GM18870 (cell line): Measurements from ENCODE around the gene ASB7.

Experiments
- ATAC-seq: cut with Tn5 transposase; IDR thresholded peaks from one replicate; pipeline ENCODE4 v1.9.1; 2021; ENCODE audit warnings: moderate library complexity; ENCODE audit not compliant: unreplicated experiment

The ASB7 gene

DNA sequence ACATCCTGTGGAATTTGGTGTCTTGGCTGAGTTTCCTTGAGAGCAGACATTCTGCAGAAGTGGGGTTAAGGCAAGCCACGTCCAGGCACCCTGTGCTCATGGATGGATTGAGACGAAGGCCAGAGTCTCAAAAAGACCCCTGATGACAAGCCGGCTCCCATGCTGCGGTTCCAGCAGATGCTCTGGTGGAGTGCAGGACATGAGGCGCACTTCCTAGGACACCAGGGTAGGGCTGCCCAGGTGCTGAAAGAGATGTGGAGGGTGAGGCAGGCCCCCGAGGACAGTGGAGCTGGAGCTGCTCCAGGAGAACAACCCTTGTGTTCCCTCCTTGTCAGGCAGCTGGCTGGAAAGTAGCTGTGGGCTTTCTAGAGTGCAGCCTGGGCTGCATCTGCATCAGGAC lies 81.0 kb downstream of the ASB7 start:
- no peak for ATAC-seq

DNA sequence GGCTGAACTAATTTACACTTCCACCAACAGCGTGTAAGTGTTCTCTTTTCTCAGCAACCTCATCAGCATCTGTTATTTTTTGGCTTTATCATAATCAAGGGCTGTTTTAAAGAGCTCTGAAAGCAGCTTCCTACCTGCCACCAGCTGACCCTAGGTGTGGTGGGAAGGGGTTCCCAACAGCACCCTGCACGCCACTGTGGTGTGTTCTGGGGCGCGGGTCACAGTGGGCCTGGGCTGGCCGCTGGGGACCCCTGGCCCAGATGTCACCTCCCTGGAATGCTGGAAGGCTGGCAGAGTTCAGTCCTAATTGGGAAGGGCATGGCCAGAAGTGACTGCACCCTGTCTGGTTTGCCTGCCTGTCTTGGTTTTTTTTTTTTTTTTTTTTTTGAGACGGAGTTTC lies 82.2 kb downstream of the ASB7 start:
- no peak for ATAC-seq

DNA sequence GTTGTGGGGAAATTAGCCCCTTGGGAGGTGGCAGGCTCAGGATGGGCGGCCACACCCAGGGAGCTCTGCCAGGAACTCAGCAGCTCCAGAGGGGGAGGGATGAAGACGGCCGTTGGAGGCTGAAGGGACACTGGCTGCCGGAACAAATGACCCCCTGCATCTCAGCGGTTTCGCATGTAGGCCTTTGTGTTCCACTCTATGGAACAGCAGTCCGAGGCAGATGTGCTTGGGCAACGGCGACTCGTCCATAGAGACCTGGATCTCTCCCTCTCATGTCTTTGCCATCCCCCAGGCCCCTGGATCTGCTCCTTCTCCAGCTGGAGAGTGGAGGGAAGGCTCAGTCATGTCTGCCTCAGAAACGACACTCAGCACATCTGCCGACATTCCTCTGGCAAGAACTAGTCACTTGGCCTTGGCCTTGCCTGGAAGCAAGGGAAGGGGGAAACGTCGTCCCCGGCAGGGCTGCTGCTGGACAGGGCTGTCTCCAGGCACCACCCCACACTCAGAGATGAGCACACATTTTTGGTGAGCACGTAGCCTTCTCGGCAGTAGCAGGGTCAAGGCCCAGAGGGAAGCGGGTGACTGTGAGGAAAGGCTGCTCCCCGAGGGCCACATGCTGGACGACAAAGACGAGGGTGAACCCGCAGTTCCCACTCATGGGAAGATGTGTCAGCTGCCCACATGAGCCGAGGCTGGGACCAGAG lies 83.8 kb downstream of the ASB7 start:
- no peak for ATAC-seq

DNA sequence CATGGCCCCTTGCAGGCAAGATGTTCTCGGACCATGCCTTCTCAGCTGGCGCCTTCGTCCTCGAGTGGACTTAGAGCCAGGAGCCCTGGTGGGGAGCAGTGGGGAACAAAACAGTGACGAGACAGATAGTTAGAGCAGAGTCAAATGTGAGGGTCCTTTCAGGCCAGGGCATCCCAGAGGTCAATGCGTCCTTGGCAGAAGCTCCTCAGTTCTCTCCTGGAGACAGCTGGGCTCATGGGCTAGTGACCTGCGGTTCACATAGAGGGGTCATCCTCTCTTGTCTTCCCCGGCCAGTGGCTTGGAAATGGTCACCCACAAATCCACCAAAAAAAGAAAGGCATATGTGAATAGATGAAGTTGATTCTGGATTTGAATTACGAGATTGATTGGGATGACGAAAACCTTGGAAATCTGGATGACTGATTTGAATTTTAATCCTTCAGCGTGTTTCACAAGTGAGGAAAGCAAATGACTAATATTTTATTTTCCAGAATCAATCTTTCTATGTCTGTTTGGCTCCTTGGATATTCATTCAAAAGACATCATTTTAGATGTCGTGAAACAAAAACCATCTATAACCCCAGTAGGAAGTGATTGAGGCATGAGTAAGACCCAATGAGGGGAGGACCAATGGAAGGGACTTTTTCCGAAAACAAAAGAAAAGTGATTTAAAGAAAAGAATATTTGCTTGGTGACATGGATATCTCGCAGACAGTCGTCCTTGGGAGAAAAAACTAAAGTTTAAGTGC lies 84.5 kb downstream of the ASB7 start:
- no peak for ATAC-seq

DNA sequence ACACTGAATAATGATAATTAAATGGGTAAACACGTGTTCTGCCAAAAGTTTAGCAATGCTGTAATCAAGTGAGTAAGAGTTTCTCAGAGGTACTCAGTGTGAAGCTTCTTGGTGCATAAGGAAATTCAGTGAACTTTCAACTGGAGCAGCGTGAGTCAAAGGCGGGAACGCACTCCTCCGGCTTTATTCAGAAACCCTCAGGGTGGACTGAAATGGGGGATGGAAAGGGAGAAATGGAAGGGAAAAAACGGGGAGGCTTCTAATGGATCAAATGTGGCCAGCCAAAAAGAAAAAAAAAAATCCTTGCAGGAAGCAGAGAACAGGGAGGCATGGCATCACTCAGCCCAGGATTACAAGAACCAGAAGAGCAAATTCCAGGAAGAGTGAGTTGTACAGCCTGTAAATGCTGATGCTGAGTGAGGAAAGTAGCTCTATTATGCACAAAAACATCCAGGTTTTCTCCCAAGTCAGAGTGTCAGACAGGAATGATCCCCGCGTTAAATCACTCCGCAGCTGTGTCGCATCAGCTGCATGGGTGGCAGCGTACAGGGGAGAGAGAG lies 85.3 kb downstream of the ASB7 start:
- no peak for ATAC-seq

DNA sequence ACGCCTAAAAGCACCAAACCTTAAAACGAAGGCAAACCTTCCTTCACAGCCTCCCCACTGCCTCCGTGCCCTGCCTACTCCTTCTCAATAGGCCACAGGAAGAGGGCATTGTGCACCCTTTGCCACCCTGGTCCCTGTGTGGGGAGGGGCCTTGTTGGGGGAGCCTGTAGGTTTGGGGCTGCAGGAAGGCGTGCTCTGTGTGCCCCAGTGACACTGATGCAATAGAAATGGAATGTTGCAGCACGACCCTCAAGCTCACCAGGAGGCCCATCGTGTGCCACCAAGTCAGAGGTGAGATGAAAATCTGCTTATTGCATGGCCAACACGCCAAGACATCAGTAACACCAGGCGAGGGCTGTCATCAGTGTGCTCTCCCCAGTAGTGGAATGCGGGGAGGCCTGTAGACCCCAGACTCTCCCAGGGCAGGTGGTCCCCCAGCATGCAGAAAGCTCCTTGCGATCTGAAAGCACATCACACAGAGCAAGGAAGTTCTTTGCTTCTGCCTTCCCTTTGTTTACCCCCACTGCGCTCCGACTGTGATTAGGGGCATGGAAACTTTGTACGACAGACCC lies 86.2 kb downstream of the ASB7 start:
- ATAC-seq = no peak

DNA sequence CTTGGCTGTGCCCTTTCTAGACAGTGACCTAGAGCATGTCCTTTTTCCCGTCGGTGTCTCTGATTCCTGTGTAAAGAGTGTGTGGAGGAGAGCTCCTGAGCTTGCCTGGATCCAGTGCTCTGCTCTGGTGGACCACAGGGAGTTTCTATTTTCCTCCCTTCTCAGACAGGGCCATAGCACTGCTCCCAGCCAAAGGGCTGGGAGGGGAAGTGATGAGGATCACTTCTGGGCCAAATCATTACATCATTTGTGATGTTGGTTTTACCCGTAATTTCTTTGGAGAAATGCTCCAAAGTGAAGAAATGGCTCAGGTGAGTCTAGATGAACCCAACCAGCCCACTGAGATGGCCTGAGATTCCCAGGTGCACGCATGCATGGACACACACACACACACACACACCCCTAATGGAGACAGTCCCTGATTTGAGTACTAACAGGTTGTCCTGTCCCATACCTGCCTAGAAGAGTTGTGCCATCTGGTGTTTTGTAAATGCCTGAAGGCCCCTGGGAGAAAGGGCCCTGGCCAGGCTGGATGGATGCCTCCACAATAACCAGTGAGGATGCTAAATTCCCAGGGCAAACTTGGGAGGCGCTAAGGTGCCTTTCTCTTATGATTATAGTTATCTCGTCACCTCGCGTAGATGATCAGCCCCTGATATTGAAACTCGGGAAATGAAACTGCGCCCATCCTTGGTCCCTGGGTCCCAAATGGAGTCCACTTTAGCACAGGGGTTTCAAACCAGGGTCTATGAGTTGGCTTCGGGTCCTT lies 86.9 kb downstream of the ASB7 start:
- ATAC-seq = no peak

DNA sequence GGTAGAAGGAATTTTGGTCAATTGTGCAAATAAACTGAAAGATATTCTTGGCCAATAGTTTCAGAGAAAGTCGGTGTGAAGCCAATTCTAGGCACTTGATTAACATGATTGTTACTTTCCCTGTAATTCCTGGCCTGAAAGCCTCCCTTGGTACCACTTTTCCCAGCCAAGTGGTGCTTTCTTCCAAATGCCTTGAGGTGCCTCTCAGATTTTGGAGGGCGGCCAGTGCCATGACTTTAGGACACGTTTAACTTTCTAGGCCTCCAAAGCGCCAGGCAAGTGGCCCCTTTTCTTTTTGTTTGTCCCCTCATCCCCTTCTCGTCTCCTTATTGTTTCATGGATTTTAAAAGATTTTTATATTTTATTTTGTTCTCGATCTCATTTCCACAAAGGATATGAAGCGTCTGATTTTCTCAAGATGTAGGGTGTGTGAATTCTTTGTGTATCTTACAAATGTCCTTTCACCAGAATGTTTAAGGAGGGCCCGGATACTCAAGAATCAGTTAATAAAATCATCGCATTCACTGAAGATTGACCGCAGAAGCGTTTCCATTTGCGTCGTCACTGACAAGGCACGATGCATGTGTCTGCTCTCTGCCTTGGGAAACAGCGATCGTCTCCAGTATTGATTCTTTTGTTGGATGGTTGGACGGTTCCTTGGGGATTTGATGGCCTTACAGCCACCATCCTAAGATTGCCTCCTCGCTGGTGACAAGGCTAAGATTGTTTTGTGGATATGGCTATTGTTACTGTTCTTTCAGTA lies 87.8 kb downstream of the ASB7 start:
- ATAC-seq = no peak

DNA sequence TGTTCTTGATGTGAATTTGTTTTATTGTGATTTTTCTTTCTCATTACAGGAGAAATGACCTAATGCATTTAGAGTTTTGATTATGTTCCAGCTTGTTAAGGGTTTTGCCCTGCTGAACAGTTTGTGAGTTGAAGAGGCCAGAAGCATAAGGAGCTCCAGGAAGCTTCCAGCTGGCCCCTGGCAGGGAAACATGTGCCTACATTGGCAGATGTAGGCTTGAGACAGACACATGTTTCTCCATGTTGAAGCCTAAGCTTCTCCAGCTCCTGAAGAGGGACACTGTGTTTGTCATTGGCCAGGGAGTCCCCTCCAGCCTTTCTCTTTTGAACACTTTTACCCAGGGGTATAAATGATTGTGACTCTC lies 88.4 kb downstream of the ASB7 start:
- no peak for ATAC-seq

DNA sequence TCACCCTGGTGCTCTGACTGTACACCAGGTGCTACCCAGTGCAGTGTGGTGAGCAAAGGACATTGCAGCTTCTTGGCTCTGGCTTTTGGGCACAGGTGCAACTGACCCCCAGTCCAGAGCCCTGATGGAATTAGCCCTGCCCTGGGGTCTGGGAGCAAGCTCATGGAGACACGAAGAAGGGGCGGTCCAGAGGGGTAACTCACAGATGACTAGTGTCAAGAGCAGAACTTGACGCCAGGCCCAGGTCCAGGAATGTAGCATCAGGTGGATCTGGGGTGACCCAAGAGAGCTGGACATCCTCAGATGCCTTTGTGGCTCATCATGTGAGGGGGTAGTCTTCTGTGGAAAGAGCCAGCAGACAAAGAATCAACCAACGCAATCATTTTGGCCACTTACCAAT lies 88.9 kb downstream of the ASB7 start:
- no peak for ATAC-seq

DNA sequence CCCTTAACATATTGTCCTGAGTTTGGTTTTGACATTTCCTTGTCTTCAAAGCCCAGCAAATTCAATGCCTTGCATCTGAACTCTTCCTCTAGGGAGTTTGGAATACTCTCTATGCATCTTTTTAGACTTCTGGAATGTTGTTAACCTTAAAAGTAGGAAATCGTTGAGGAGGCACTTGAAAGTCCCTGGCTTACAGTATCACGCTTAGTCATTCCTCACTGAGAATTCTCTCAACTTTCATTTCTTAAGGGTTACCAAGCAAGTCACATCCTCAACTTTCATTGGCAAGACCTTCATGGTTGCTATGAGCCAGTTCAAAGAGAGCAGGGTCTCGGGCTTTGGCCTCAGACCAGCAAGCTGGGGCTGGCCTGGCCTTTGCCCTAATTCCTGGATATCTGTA lies 89.9 kb downstream of the ASB7 start:
- ATAC-seq = no peak

DNA sequence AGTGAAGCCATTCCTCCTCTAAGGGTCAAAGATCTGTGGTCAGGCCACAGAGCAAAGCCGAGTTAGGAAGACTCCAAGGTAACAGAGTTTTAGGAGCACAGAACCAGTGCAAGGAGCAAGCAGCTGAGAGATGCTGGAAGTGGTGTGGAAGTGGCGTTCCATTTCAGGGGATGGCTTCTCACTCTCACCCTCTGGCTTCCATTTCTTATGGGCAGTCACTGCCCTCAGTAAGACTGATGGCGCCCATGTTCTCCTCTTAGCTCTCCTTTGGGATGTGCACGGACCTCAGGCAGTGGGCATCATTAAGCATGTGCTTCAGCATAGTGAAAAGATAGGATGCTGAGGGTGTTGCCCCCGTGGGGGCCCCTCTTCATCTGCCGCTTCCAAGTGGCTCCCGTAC lies 90.3 kb downstream of the ASB7 start:
- no peak for ATAC-seq

DNA sequence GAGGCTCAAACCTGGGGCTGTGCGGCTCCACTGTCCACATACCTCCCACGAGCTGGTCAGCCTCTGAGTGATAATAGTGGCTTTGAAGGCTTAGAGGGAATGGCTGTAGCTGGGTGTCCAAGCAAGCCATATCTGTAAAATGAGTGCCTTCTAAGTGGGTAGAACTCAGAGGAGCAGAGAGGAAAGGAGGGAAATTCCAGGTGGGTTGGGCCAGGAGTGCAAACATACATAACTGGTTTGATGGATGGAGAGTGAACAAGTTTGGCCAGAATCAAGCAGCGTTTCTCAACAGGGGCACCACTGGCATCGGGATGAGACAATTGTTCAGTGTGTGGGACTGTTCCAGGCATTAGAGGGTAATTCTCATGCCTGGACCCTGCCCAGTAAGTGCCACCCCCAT lies 91.1 kb downstream of the ASB7 start:
- ATAC-seq = no peak

DNA sequence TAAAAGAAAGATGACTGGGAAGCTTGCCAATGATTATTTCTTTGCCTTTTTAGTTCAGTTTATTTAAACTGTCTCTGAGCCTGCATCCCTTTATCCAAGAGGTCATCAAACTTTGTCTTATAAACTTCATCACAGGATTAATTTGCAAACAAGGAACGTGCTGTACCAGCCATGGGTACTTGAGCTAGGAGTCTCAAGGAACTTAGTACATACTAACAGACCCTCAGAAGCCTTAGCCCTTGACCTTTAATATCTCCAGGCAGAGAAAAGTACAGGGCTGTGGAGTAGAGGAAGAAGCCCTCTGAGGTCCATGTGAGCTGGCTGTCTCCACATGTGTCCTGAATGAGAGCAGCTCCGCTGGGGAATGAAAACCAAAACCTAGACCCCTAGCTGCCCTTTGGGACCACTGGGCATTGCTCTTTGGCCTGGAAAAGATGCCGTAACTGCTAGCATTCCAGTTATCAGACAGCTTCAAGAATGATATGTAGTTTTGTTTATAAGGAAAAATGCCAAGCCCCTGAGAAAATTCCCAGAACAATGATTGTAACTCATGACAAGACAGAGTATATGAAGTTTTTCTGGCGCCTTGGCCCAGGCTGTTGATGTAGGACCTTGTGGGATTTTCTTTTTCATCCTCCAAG lies 92.1 kb downstream of the ASB7 start:
- no peak for ATAC-seq

DNA sequence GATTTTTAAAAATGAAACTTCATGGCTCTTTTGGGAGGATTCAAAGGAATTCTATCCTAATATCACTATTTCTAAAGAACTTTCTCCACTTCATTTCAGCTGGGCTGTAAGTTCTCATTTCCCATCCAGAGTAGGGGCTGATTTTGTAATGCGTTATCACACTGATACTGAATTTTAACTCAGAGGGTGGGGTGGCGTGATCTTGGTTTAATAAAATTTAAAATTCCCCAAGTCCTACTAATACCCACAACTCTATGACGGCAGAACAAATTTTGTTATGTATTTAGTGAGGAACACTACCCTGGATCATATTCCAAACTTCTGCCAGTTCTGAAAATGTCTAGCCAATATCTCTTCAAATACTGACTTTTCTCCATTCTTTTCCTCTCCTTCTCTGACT lies 92.7 kb downstream of the ASB7 start:
- no peak for ATAC-seq

DNA sequence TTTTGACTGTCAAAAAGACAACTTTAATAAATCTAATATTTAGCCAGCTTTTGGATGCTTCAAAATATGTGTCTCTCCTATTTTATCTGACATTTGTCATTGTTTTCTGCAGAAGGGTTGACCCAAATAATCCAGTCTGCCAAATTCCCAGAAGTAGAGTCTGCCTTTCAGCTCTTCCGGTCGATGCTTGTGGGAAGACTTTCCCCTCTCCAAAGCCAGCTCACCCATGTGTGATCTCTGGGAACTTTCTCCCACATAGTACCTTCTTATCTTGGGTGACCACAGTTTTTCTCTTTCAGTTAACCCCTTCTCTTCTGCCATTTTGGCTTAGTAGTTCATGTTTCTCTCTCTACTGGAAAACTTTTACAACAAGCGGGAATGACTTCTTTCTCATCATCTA lies 94.1 kb downstream of the ASB7 start:
- no peak for ATAC-seq
